ENCODE results near the gene BCL2L12. TPM values are rescaled to one million over a fixed set of nuclear protein-coding genes. Genes with fewer than 3 reads are reported as not detected.
A peak's percentile ranks its signal among the peaks of the same experiment; 100 is the strongest.

Gene BCL2L12
- total RNA-seq, 1 donor from 2014 or later: 14.7 TPM

- TF ChIP-seq CTCF (IDR thresholded peaks at IDR 0.05) (no peak), POLR2AphosphoS5 (IDR thresholded peaks at IDR 0.05; ENCODE audit: insufficient read depth in 1 of 2, low read depth in 1 of 2) (no peak), POLR2A (IDR thresholded peaks at IDR 0.05) (no peak)
- DNase-seq (ENCODE audit: extremely low spot score in 2 of 2): no peak
- H3K9me3 ChIP-seq: no peaks in the 10 kb centered on the region
- H3K4me1 ChIP-seq: no peaks in the 10 kb centered on the region
- H3K36me3 ChIP-seq: no peaks in the 10 kb centered on the region
- no peak overlapping the region for H3K27ac ChIP-seq
- intact Hi-C loops (cut with DNase I): no loop called here
- H3K4me3 ChIP-seq: no peak overlapping the region
- H3K27me3 ChIP-seq: no peaks in the 10 kb centered on the region
Measured at GRCh38 chr19:49705919-49706318, 40.2 kb downstream of the BCL2L12 start.

DNA sequence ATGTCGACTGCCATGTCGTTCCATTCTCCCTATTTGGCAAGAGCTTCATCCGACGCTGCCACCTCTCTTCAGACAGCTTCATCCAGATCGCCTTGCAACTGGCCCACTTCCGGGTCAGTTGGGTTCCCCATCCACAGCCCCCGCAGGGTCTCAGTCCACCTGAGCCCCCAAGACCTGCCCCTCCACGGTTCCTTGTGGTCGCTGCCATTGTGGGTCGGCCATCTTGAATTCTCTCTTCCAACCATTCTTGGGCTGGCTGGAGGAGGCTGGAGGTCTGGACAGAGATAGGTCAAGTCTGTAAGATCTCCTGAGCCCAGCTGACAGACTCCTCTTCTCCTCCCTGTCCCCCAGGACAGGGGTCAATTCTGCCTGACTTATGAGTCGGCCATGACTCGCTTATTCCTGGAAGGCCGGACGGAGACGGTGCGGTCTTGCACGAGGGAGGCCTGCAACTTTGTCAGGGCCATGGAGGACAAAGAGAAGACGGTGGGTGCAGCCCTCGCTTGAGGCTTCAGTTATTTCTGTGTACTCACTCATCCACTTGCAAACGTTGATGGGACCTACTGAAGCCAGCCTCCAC lies 44.7 kb downstream of the BCL2L12 start:
- no peaks in the 10 kb centered on the region for H3K9me3 ChIP-seq
- H3K27me3 ChIP-seq: no peaks in the 10 kb centered on the region
- intact Hi-C loops (cut with DNase I): no loop called here
- no peaks in the 10 kb centered on the region for H3K36me3 ChIP-seq
- peaks cover 5% of the 10 kb centered on the region for H3K4me1 ChIP-seq
- H3K27ac ChIP-seq: no peak overlapping the region
- H3K4me3 ChIP-seq: no peak overlapping the region
- no peak for TF ChIP-seq POLR2A (IDR thresholded peaks at IDR 0.05)
- TF ChIP-seq CTCF (IDR thresholded peaks at IDR 0.05): no peak
- no peak for TF ChIP-seq POLR2AphosphoS5 (IDR thresholded peaks at IDR 0.05; ENCODE audit: insufficient read depth in 1 of 2, low read depth in 1 of 2)
- DNase-seq (ENCODE audit: extremely low spot score in 2 of 2): no peak

- H3K27ac ChIP-seq: no peak overlapping the region
- H3K4me1 ChIP-seq: peaks cover 5% of the 10 kb centered on the region
- intact Hi-C loops (cut with DNase I): no loop called here
- no peaks in the 10 kb centered on the region for H3K9me3 ChIP-seq
- no peaks in the 10 kb centered on the region for H3K27me3 ChIP-seq
- TF ChIP-seq POLR2A (IDR thresholded peaks at IDR 0.05) (no peak), CTCF (IDR thresholded peaks at IDR 0.05) (no peak), POLR2AphosphoS5 (IDR thresholded peaks at IDR 0.05; ENCODE audit: insufficient read depth in 1 of 2, low read depth in 1 of 2) (no peak)
- no peaks in the 10 kb centered on the region for H3K36me3 ChIP-seq
- no peak overlapping the region for H3K4me3 ChIP-seq
- DNase-seq (ENCODE audit: extremely low spot score in 2 of 2): no peak
Measured at GRCh38 chr19:49712397-49712859, 46.7 kb downstream of the BCL2L12 start.

DNA sequence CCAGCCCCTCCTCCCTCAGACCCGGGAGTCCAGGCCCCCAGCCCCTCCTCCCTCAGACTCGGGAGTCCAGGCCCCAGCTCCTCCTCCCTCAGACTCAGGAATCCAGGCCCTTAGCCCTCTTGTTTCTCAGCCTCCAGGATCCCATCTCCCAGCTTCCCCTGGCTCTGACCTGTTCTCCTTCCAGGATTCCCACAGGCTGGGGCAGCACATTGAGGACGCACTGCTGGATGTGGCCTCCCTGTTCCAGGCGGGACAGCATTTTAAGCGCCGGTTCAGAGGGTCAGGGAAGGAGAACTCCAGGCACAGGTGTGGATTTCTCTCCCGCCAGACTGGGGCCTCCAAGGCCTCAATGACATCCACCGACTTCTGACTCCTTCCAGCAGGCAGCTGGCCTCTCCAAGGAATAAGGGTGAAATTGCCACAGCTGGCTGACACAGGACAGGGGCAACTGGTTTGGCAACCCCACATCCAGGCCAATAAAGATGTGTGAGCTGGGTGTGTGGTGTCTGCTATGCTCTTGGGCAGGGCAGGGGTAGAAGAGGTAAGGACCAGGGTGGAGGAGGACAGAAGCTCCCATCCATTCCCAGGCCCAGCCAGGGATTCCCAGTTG lies 47.6 kb downstream of the BCL2L12 start:
- Histone ChIP-seq H3K9me3 (no peaks in the 10 kb centered on the region), H3K4me3 (no peak overlapping the region), H3K4me1 (peaks cover 8% of the 10 kb centered on the region), H3K27ac (no peak overlapping the region), H3K27me3 (no peaks in the 10 kb centered on the region), H3K36me3 (no peaks in the 10 kb centered on the region)
- intact Hi-C loops (cut with DNase I): no loop called here
- DNase-seq (ENCODE audit: extremely low spot score in 2 of 2): no peak
- TF ChIP-seq POLR2AphosphoS5 (IDR thresholded peaks at IDR 0.05; ENCODE audit: insufficient read depth in 1 of 2, low read depth in 1 of 2): peak in 1 of 2 donors; percentile 15
- TF ChIP-seq CTCF (IDR thresholded peaks at IDR 0.05): no peak

DNA sequence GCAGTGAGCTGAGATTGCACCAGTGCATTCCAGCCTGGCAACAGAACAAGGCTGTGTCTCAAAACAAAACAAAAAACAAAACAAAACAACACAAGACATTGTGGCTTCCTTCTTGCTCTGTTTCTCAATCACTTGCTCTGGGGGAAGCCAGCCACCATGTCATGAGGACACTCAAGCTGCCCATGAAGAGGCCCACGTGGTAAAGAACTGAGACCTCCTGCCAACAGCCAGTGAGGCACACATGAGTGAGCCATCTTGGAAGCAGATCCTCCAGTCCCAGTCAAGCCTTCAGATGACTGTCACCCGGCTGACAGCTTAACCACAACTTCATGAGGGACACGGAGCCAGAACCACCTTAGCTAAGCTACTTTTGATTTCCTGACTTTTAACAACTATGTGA lies 50.4 kb downstream of the BCL2L12 start:
- Histone ChIP-seq H3K4me1 (peaks cover 13% of the 10 kb centered on the region), H3K27ac (no peak overlapping the region), H3K36me3 (no peaks in the 10 kb centered on the region), H3K9me3 (no peaks in the 10 kb centered on the region), H3K27me3 (no peaks in the 10 kb centered on the region), H3K4me3 (no peak overlapping the region)
- no peak for TF ChIP-seq POLR2AphosphoS5 (IDR thresholded peaks at IDR 0.05; ENCODE audit: insufficient read depth in 1 of 2, low read depth in 1 of 2)
- no peak for TF ChIP-seq CTCF (IDR thresholded peaks at IDR 0.05)
- TF ChIP-seq POLR2A (IDR thresholded peaks at IDR 0.05): no peak
- intact Hi-C loops (cut with DNase I): no loop called here
- no peak for DNase-seq (ENCODE audit: extremely low spot score in 2 of 2)

Data from vagina (tissue), 2 donors.